Measurements from ENCODE around the gene TOR1A.
"Not testable (repeated sequence)": the region's sequence is repeated elsewhere in the genome, so short reads cannot be mapped to it uniquely, and the experiment has no call there.

Gene TOR1A

GRCh38 chr9:129784970-129785369, 39.0 kb downstream of the TOR1A start:
- not testable (repeated sequence) for H3K36me3 ChIP-seq (ENCODE audit: control insufficient read depth, insufficient read depth, low read length); H3K9me3 ChIP-seq (ENCODE audit: control insufficient read depth, low read length)

DNA sequence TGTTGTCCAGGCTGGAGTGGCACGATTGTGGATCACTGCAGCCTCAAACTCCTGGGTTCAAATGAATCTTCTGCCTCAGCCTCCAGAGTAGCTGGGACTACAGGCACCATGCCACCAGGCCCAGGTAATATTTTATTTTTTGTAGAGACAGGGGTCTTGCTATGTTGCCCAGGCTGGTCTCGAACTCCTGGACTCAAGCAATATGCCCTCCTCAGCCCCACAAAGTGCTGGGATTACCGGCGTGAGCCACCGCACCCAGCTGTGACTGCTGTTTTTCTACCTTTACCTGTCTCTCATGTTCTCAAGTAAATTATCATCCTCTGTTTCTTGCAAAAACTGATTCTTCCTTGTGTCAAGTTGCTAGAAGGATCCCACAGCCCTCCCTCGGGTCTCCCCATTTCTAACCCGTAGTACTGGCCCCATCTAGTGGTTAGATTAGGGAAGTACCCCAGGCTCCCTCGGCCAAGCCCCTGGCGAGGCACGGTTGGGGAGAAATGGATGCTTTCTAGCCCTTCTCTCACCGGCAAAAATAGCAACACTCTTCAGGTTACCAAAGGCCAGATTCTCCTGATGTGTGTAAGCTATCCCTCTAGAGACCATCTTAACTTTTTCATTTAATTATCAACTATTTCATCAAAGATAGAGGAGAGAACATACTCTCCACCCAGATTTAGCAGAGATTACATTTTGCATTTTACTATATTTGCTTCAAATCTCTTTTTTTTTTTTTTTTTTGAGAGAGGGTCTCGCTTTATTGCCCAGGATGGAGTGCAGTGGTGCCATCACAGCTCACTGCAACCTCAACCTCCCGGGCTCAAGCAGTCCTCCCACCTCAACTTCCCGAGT, 40.2 kb downstream of the TOR1A start:
- Histone ChIP-seq H3K9ac (ENCODE audit: low read length) (no peak overlapping the region), H3K9me3 (ENCODE audit: control insufficient read depth, low read length) (no peaks in the 10 kb centered on the region), H3K4me3 (ENCODE audit: low read length) (no peak overlapping the region), H3K27me3 (ENCODE audit: control insufficient read depth, insufficient read depth, low read length) (peaks cover 10% of the 10 kb centered on the region), H3K4me1 (ENCODE audit: control insufficient read depth, insufficient read depth, low read length) (peaks cover 5% of the 10 kb centered on the region), H3K36me3 (ENCODE audit: control insufficient read depth, insufficient read depth, low read length) (no peaks in the 10 kb centered on the region)

More at GRCh38 chr9:129784970-129785369, 39.0 kb downstream of the TOR1A start:
- H3K4me3 ChIP-seq (ENCODE audit: low read length); H3K4me1 ChIP-seq (ENCODE audit: control insufficient read depth, insufficient read depth, low read length); H3K9ac ChIP-seq (ENCODE audit: low read length): not testable (repeated sequence)
- peaks cover 10% of the 10 kb centered on the region for H3K27me3 ChIP-seq (ENCODE audit: control insufficient read depth, insufficient read depth, low read length)

DNA sequence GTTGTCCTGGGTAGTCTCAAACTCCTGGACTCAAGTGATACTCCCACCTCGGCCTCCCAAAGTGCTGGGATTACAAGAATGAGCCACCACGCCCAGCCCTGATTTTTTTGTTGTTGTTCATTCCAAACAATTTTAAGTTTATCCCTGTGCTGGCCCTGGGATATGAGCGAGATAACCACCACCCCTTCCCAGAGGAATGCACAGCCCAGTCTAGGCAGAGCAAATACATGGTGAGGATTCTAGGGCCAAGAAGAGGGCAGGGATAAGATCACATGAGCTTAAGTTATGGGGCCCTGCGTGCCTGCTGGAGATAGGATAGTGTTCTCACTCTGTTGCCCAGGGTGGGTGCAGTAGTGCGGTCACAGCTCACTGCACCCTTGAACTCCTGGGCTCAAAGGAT, 42.0 kb downstream of the TOR1A start:
- Histone ChIP-seq H3K27me3 (ENCODE audit: control insufficient read depth, insufficient read depth, low read length) (peaks cover 6% of the 10 kb centered on the region), H3K9me3 (ENCODE audit: control insufficient read depth, low read length) (no peaks in the 10 kb centered on the region), H3K36me3 (ENCODE audit: control insufficient read depth, insufficient read depth, low read length) (no peaks in the 10 kb centered on the region), H3K4me3 (ENCODE audit: low read length) (no peak overlapping the region), H3K4me1 (ENCODE audit: control insufficient read depth, insufficient read depth, low read length) (peaks cover 12% of the 10 kb centered on the region), H3K9ac (ENCODE audit: low read length) (no peak overlapping the region)

DNA sequence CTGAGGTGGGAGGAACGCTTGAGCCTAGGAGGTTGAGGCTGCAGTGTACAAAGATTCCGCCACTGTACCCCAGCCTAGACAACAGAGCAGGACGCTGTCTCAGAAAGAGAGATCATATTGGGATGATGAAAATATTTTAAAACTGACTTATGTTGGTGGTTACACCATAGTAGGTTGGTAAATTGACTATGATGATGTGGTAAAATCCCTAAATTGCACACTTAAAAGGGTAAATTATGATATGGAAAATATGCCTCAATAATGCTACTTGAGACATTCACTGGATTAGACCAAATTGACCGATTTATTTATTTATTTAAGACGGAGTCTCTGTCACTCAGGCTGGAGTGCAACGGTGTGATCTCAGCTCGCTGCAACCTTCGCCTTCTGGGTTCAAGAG, 42.8 kb downstream of the TOR1A start:
- no peak overlapping the region for H3K4me3 ChIP-seq (ENCODE audit: low read length)
- H3K9ac ChIP-seq (ENCODE audit: low read length) = no peak overlapping the region
- H3K27me3 ChIP-seq (ENCODE audit: control insufficient read depth, insufficient read depth, low read length) = peaks cover under 1% of the 10 kb centered on the region
- peaks cover 17% of the 10 kb centered on the region for H3K4me1 ChIP-seq (ENCODE audit: control insufficient read depth, insufficient read depth, low read length)
- no peaks in the 10 kb centered on the region for H3K9me3 ChIP-seq (ENCODE audit: control insufficient read depth, low read length)
- no peaks in the 10 kb centered on the region for H3K36me3 ChIP-seq (ENCODE audit: control insufficient read depth, insufficient read depth, low read length)

DNA sequence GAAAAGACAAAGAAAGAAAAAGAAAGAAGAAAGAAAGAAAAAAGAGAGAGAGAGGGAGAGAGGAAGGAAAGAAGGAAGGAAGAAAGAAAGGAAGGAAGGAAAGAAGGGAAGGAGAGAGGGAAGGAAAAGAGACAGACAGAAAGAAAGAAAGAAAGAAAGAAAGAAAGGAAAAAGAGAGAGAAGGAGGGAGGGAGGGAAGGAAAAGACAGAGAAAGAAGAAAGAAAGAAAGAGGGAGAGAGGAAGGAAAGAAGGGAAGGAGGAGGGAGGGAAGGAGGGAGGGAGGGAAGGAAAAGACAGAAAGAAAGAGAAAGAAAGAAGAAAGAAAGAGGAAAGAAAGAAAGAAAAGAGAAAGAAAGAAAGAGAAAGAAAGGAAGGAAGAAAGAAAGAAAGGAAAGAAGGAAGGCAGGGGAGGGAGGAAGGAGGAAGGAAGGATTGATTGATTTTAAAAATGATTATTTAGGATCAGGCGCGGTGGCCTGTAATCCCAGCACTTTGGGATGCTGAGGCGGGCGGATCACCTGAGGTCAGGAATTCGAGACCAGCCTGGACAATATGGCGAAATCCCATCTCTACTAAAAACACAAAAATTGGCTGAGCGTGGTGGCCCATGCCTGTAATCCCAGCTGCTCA, 44.3 kb downstream of the TOR1A start:
- Histone ChIP-seq H3K4me3 (ENCODE audit: low read length) (no peak overlapping the region), H3K36me3 (ENCODE audit: control insufficient read depth, insufficient read depth, low read length) (no peaks in the 10 kb centered on the region), H3K9me3 (ENCODE audit: control insufficient read depth, low read length) (no peaks in the 10 kb centered on the region), H3K9ac (ENCODE audit: low read length) (no peak overlapping the region), H3K27me3 (ENCODE audit: control insufficient read depth, insufficient read depth, low read length) (no peaks in the 10 kb centered on the region), H3K4me1 (ENCODE audit: control insufficient read depth, insufficient read depth, low read length) (peaks cover 17% of the 10 kb centered on the region)

- no peaks in the 10 kb centered on the region for H3K36me3 ChIP-seq (ENCODE audit: control insufficient read depth, insufficient read depth, low read length)
- no peaks in the 10 kb centered on the region for H3K9me3 ChIP-seq (ENCODE audit: control insufficient read depth, low read length)
- H3K4me3 ChIP-seq (ENCODE audit: low read length) = no peak overlapping the region
- peaks cover 18% of the 10 kb centered on the region for H3K4me1 ChIP-seq (ENCODE audit: control insufficient read depth, insufficient read depth, low read length)
- no peak overlapping the region for H3K9ac ChIP-seq (ENCODE audit: low read length)
- no peaks in the 10 kb centered on the region for H3K27me3 ChIP-seq (ENCODE audit: control insufficient read depth, insufficient read depth, low read length)
Observed at GRCh38 chr9:129778469-129778868, 45.5 kb downstream of the TOR1A start.

GRCh38 chr9:129777769-129778130, 46.2 kb downstream of the TOR1A start:
- Histone ChIP-seq H3K4me1 (ENCODE audit: control insufficient read depth, insufficient read depth, low read length) (peaks cover 20% of the 10 kb centered on the region), H3K27me3 (ENCODE audit: control insufficient read depth, insufficient read depth, low read length) (no peaks in the 10 kb centered on the region), H3K36me3 (ENCODE audit: control insufficient read depth, insufficient read depth, low read length) (no peaks in the 10 kb centered on the region), H3K9me3 (ENCODE audit: control insufficient read depth, low read length) (no peaks in the 10 kb centered on the region), H3K9ac (ENCODE audit: low read length) (no peak overlapping the region), H3K4me3 (ENCODE audit: low read length) (no peak overlapping the region)

DNA sequence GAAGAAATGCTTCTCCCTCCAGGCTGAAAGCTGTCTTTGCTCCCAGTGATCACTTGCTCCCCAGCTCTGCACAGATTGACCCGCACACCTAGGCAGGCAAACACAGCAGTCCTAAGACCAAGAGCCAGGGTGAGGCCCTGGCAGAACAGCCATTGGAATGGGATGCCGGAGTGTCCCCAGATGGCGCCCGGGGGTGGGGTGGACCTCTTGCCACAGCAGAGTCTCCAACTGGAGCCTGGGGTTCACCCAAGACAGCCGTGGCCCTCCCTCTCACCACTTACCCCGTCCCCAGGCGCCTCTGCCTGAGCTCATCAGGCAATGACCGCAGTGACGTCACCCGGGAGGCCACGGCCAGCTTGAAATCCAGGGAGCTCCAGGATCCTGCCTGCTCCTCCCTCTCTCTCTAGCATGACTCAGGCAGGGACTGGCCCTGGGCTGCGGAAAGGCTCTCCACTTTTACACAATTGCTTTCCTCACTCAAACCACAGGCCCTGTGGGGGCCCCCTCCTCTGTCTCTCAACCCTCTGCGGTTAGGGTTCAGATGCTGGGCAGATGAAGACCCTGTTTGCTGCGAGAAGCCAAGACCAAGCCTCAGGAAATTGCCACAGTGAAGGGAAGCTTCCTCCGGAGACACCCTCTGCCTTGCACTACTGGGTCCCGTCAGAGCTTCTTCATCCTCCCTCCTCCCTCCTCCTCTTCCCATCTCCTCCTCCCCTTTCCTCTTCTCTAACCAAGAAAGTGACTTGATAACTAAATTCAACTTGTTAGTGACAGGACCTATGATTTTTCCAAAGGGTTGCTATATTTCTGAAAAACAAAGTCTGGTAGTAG, 46.8 kb downstream of the TOR1A start:
- H3K9ac ChIP-seq (ENCODE audit: low read length) = peak overlapping the region; percentile 44
- no peak overlapping the region for H3K4me3 ChIP-seq (ENCODE audit: low read length)
- no peaks in the 10 kb centered on the region for H3K27me3 ChIP-seq (ENCODE audit: control insufficient read depth, insufficient read depth, low read length)
- no peaks in the 10 kb centered on the region for H3K9me3 ChIP-seq (ENCODE audit: control insufficient read depth, low read length)
- peaks cover 20% of the 10 kb centered on the region for H3K4me1 ChIP-seq (ENCODE audit: control insufficient read depth, insufficient read depth, low read length)
- no peaks in the 10 kb centered on the region for H3K36me3 ChIP-seq (ENCODE audit: control insufficient read depth, insufficient read depth, low read length)

GRCh38 chr9:129776566-129776937, 47.4 kb downstream of the TOR1A start:
- no peaks in the 10 kb centered on the region for H3K27me3 ChIP-seq (ENCODE audit: control insufficient read depth, insufficient read depth, low read length)
- H3K4me1 ChIP-seq (ENCODE audit: control insufficient read depth, insufficient read depth, low read length) = peaks cover 20% of the 10 kb centered on the region
- H3K36me3 ChIP-seq (ENCODE audit: control insufficient read depth, insufficient read depth, low read length) = no peaks in the 10 kb centered on the region
- no peak overlapping the region for H3K4me3 ChIP-seq (ENCODE audit: low read length)
- H3K9me3 ChIP-seq (ENCODE audit: control insufficient read depth, low read length) = no peaks in the 10 kb centered on the region
- H3K9ac ChIP-seq (ENCODE audit: low read length) = peak overlapping the region; percentile 44

DNA sequence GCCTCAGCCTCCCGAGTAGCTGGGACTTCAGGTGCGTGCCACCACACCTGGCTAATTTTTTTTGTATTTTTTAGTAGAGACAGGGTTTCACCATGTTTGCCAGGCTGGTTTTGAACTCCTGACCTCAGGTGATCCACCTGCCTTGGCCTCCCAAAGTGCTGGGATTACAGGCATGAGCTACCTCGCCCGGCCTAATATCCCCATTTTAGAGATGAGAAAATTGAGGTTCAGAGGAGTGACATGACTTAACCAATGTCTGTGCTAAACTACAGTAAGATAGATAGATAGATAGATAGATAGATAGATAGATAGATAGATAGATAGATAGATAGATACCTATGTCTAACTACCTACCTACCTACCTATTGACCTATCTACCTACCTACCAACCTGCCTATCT, 47.8 kb downstream of the TOR1A start:
- H3K27me3 ChIP-seq (ENCODE audit: control insufficient read depth, insufficient read depth, low read length) = not testable (repeated sequence)

DNA sequence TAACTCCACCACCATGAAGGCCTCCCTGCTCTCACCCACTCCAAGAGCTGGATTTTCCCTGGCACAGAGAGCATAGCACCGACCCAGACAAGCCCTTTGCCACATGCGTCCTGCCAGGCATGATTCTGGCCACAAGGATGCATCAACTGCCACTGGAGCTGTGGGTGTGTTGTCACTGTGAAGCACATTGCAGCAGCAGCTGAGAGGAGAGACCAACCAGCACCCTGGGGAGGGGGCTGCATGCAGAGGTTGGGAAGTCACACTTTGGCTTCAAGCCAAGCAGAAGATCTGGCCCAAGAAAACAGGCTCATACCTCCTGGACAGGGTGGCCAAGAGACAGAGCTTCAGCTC, 48.5 kb downstream of the TOR1A start:
- peaks cover 20% of the 10 kb centered on the region for H3K4me1 ChIP-seq (ENCODE audit: control insufficient read depth, insufficient read depth, low read length)
- no peaks in the 10 kb centered on the region for H3K9me3 ChIP-seq (ENCODE audit: control insufficient read depth, low read length)
- H3K27me3 ChIP-seq (ENCODE audit: control insufficient read depth, insufficient read depth, low read length) = no peaks in the 10 kb centered on the region
- no peak overlapping the region for H3K9ac ChIP-seq (ENCODE audit: low read length)
- H3K36me3 ChIP-seq (ENCODE audit: control insufficient read depth, insufficient read depth, low read length) = no peaks in the 10 kb centered on the region
- no peak overlapping the region for H3K4me3 ChIP-seq (ENCODE audit: low read length)

More for the DNA sequence above, 47.8 kb downstream of the TOR1A start:
- peaks cover 20% of the 10 kb centered on the region for H3K4me1 ChIP-seq (ENCODE audit: control insufficient read depth, insufficient read depth, low read length)
- H3K4me3 ChIP-seq (ENCODE audit: low read length); H3K9me3 ChIP-seq (ENCODE audit: control insufficient read depth, low read length); H3K36me3 ChIP-seq (ENCODE audit: control insufficient read depth, insufficient read depth, low read length); H3K9ac ChIP-seq (ENCODE audit: low read length): not testable (repeated sequence)

All from mucosa of stomach (tissue), 1 donor.